Uterus (tissue), 4 donors: ENCODE measurements around the gene CREB5. TPM values are rescaled to one million over a fixed set of nuclear protein-coding genes. Genes with fewer than 3 reads are reported as not detected.

Source experiments
- DNase-seq, 2 donors: peaks; one replicate each; pipeline ENCODE4 v3.0.0-alpha.2; 2019 to 2020
- H3K27ac ChIP-seq, 2 donors: fragments of 200-600 bp; sonication (generic); 1 replicate in 1 of 2; 2 replicates in 1 of 2; pipeline ENCODE4 v1.5.1; 2016 to 2018
- H3K27me3 ChIP-seq, 2 donors: fragments of 200-600 bp; sonication (generic); one replicate each; pipeline ENCODE4 v1.5.1; 2018 to 2019; ENCODE audit warnings: control low read depth in 1 of 2
- H3K36me3 ChIP-seq, 2 donors: fragments of 200-600 bp; sonication (generic); one replicate each; pipeline ENCODE4 v1.5.1; 2019; ENCODE audit warnings: control low read depth in 1 of 2
- H3K4me1 ChIP-seq, 2 donors: fragments of 200-600 bp; sonication (generic); one replicate each; pipeline ENCODE4 v1.5.1; 2018 to 2019; ENCODE audit warnings: control low read depth in 1 of 2
- H3K4me3 ChIP-seq, 2 donors: fragments of 200-600 bp; sonication (generic); 1 replicate in 1 of 2; 2 replicates in 1 of 2; pipeline ENCODE4 v1.5.1; 2018 to 2019; ENCODE audit warnings: mild to moderate bottlenecking in 1 of 2
- H3K9me3 ChIP-seq, 2 donors: fragments of 200-600 bp; sonication (generic); one replicate each; pipeline ENCODE4 v1.5.1; 2019; ENCODE audit warnings: control low read depth in 1 of 2
- CTCF ChIP-seq, 4 experiments: fragments of 200-600 bp in 2 of 4; fragments of 450-650 bp in 2 of 4; sonication (generic) in 2 of 4; IDR thresholded peaks; one replicate each; pipeline ENCODE4 v1.5.1; 2016 to 2019; ENCODE audit warnings: antibody characterized with exemption in 4 of 4, mild to moderate bottlenecking in 2 of 4, moderate library complexity in 1 of 4
- POLR2A ChIP-seq, 2 donors: fragments of 450-650 bp; IDR thresholded peaks; one replicate each; pipeline ENCODE4 v1.6.1; 2016; ENCODE audit warnings: antibody characterized with exemption in 2 of 2, mild to moderate bottlenecking in 1 of 2, moderate library complexity in 1 of 2
- intact Hi-C: fragments of 100-400 bp; cut with DNase I; formaldehyde crosslinking; loops from one replicate; pipeline ENCODE4 v1.15.1; 2023; ENCODE audit warnings: low total_unique reads
- total RNA-seq, 4 donors: library from RNA; depleted of rRNA in 3 of 4; stranded (reverse); fragments of >200 nt in 3 of 4; gene quantifications; one replicate each; pipeline versions ENCODE4 v1.1.0 to v1.2.4, GENCODE V29; 2014 to 2023
- donor health status: DM: yes; HTN: yes; CAD: no.

Gene CREB5
- total RNA-seq, 4 donors from 2014 or later, result 7.1 to 40.2 (median 23.9) TPM

- H3K4me1 ChIP-seq, result no peaks in the 10 kb centered on the region
- intact Hi-C loops, result no loop called here
- no peak overlapping the region for H3K4me3 ChIP-seq
- no peak for TF ChIP-seq POLR2A (IDR thresholded peaks at IDR 0.05)
- no peak for TF ChIP-seq CTCF (IDR thresholded peaks at IDR 0.05)
- H3K27me3 ChIP-seq, result no peaks in the 10 kb centered on the region
- no peaks in the 10 kb centered on the region for H3K36me3 ChIP-seq
- H3K27ac ChIP-seq, result no peak overlapping the region
- no peaks in the 10 kb centered on the region for H3K9me3 ChIP-seq
- no peak for DNase-seq
These were observed 458.8 kb downstream of the CREB5 start for GRCh38 chr7:28871077-28871476.

GRCh38 chr7:28871631-28872030, 459.3 kb downstream of the CREB5 start:
- DNase-seq, result no peak
- no peaks in the 10 kb centered on the region for H3K4me1 ChIP-seq
- H3K36me3 ChIP-seq, result no peaks in the 10 kb centered on the region
- intact Hi-C loops, result no loop called here
- no peak overlapping the region for H3K4me3 ChIP-seq
- H3K27ac ChIP-seq, result no peak overlapping the region
- no peaks in the 10 kb centered on the region for H3K9me3 ChIP-seq
- H3K27me3 ChIP-seq, result no peaks in the 10 kb centered on the region
- TF ChIP-seq POLR2A (IDR thresholded peaks at IDR 0.05) (no peak), CTCF (IDR thresholded peaks at IDR 0.05) (no peak)

- H3K4me3 ChIP-seq, result no peak overlapping the region
- H3K4me1 ChIP-seq, result no peaks in the 10 kb centered on the region
- no peak for DNase-seq
- H3K27me3 ChIP-seq, result no peaks in the 10 kb centered on the region
- no peak for TF ChIP-seq CTCF (IDR thresholded peaks at IDR 0.05)
- TF ChIP-seq POLR2A (IDR thresholded peaks at IDR 0.05), result no peak
- H3K9me3 ChIP-seq, result no peaks in the 10 kb centered on the region
- intact Hi-C loops, result no loop called here
- no peak overlapping the region for H3K27ac ChIP-seq
- H3K36me3 ChIP-seq, result no peaks in the 10 kb centered on the region
These were observed 459.9 kb downstream of the CREB5 start for GRCh38 chr7:28872226-28872625.

- Histone ChIP-seq H3K36me3 (no peaks in the 10 kb centered on the region), H3K4me3 (no peak overlapping the region), H3K27me3 (no peaks in the 10 kb centered on the region), H3K27ac (no peak overlapping the region), H3K9me3 (no peaks in the 10 kb centered on the region), H3K4me1 (no peaks in the 10 kb centered on the region)
- TF ChIP-seq CTCF (IDR thresholded peaks at IDR 0.05) (no peak), POLR2A (IDR thresholded peaks at IDR 0.05) (no peak)
- no peak for DNase-seq
- intact Hi-C loops, result no loop called here
These were observed 461.0 kb downstream of the CREB5 start for GRCh38 chr7:28873365-28873764.

- H3K27me3 ChIP-seq, result no peaks in the 10 kb centered on the region
- no peak overlapping the region for H3K27ac ChIP-seq
- no peak for DNase-seq
- no peaks in the 10 kb centered on the region for H3K9me3 ChIP-seq
- intact Hi-C loops, result no loop called here
- no peaks in the 10 kb centered on the region for H3K4me1 ChIP-seq
- no peak for TF ChIP-seq POLR2A (IDR thresholded peaks at IDR 0.05)
- TF ChIP-seq CTCF (IDR thresholded peaks at IDR 0.05), result no peak
- no peaks in the 10 kb centered on the region for H3K36me3 ChIP-seq
- no peak overlapping the region for H3K4me3 ChIP-seq
These were observed 461.7 kb downstream of the CREB5 start for GRCh38 chr7:28874001-28874400.

Other genes starting within 250 kb of the CREB5 start
- 10 to 100 TPM; 27.6 to 58.5 (median 34.4) TPM for gene JAZF1, start 231.7 kb upstream of the CREB5 start, total RNA-seq